ENCODE results near the gene HDAC9. TPM values are rescaled to one million over a fixed set of nuclear protein-coding genes. Genes with fewer than 3 reads are reported as not detected.

The HDAC9 gene
- total RNA-seq, 1 donor from 2014 or later, result 27.6 TPM

DNA sequence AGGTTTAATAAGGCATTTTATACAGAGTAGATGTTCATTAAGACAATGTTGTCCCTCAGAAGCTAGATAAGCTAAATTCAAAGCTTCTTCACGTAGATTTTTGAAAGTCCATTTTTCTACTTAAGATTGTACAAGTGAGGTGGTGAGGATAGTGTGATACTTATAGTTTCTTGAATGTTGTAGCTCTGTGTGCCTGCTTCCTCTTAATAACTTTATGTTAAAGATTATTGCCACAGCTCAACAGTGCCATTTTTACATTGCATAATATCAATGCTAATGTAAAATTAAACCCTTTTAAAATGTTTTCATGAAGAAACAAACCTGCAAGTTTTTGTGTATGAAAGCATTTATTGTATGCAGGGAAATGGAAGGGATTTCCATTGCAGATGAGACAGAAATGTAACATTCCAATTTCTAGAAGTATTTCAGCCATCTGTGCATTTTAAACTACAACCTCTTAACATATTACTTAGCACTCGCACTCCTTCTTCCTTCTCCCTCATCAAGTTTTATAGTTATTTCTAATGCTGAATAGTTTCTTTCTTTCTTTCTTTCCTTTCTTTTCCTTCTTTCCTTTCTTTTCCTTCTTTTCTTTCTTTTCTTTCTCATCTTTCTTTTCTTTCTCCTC is 409.9 kb downstream of the HDAC9 start:
- Mint-ChIP-seq H3K9me3 (ENCODE audit: unreplicated experiment) (no peaks in the 10 kb centered on the region), H3K4me3 (ENCODE audit: unreplicated experiment) (no peak overlapping the region), H3K36me3 (ENCODE audit: low read depth, unreplicated experiment) (no peaks in the 10 kb centered on the region), H3K27ac (ENCODE audit: unreplicated experiment) (no peak overlapping the region), H3K27me3 (ENCODE audit: low read depth, unreplicated experiment) (no peaks in the 10 kb centered on the region), H3K4me1 (ENCODE audit: low read depth, unreplicated experiment) (no peaks in the 10 kb centered on the region)
- Histone ChIP-seq H3K4me3 (ENCODE audit: insufficient read depth, low read depth, low read length) (no peak overlapping the region), H3K4me2 (ENCODE audit: low read length) (no peak overlapping the region), H3K27ac (ENCODE audit: low read depth, low read length) (no peak overlapping the region), H3K4me1 (ENCODE audit: insufficient read depth, low read length) (no peaks in the 10 kb centered on the region), H3K9me3 (ENCODE audit: insufficient read depth, low read depth, low read length) (no peaks in the 10 kb centered on the region), H3K9ac (ENCODE audit: low read length) (no peak overlapping the region), H4K20me1 (ENCODE audit: insufficient read depth, low read length) (no peaks in the 10 kb centered on the region), H3K79me2 (ENCODE audit: insufficient read depth, low read length) (no peaks in the 10 kb centered on the region), H3K36me3 (ENCODE audit: insufficient read depth, low read length) (no peaks in the 10 kb centered on the region), H2AFZ (ENCODE audit: low read depth, low read length) (no peak overlapping the region), H3K27me3 (ENCODE audit: insufficient read depth, low read length) (no peaks in the 10 kb centered on the region)
- FAIRE-seq (no peak), DNase-seq (ENCODE audit: low read depth) (no peak)
- TF ChIP-seq, protein P1, sequence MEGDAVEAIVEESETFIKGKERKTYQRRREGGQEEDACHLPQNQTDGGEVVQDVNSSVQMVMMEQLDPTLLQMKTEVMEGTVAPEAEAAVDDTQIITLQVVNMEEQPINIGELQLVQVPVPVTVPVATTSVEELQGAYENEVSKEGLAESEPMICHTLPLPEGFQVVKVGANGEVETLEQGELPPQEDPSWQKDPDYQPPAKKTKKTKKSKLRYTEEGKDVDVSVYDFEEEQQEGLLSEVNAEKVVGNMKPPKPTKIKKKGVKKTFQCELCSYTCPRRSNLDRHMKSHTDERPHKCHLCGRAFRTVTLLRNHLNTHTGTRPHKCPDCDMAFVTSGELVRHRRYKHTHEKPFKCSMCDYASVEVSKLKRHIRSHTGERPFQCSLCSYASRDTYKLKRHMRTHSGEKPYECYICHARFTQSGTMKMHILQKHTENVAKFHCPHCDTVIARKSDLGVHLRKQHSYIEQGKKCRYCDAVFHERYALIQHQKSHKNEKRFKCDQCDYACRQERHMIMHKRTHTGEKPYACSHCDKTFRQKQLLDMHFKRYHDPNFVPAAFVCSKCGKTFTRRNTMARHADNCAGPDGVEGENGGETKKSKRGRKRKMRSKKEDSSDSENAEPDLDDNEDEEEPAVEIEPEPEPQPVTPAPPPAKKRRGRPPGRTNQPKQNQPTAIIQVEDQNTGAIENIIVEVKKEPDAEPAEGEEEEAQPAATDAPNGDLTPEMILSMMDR (IDR thresholded peaks at IDR 0.05; ENCODE audit: insufficient read depth, low read depth, low read length), result no peak
- no peak for TF ChIP-seq EZH2 (IDR thresholded peaks at IDR 0.05; ENCODE audit: insufficient read depth, low read length)

DNA sequence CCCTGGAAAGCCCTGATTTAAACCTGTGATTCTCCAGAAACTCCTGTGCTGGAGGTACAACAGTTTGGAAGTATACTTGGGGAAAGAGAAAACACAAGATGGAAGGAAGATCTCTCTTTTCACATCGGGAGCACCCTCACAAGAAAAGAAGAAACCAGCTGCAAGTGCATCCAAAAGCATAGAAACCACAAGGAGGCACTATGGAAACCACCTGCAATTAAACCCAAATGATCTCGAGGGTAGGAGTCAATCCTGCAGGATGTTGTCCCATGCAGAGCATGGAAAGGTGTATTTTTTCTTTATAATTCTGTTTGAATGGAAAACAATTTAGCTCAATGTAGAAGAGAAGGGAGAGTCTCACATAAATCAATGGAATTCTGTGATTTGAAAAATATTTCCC is 411.4 kb downstream of the HDAC9 start:
- Histone ChIP-seq H3K27ac (ENCODE audit: low read depth, low read length) (no peak overlapping the region), H3K27me3 (ENCODE audit: insufficient read depth, low read length) (no peaks in the 10 kb centered on the region), H3K4me3 (ENCODE audit: insufficient read depth, low read depth, low read length) (no peak overlapping the region), H3K9ac (ENCODE audit: low read length) (no peak overlapping the region), H4K20me1 (ENCODE audit: insufficient read depth, low read length) (no peaks in the 10 kb centered on the region), H2AFZ (ENCODE audit: low read depth, low read length) (no peak overlapping the region), H3K36me3 (ENCODE audit: insufficient read depth, low read length) (no peaks in the 10 kb centered on the region), H3K9me3 (ENCODE audit: insufficient read depth, low read depth, low read length) (no peaks in the 10 kb centered on the region), H3K79me2 (ENCODE audit: insufficient read depth, low read length) (no peaks in the 10 kb centered on the region), H3K4me2 (ENCODE audit: low read length) (no peak overlapping the region), H3K4me1 (ENCODE audit: insufficient read depth, low read length) (no peaks in the 10 kb centered on the region)
- Mint-ChIP-seq H3K9me3 (ENCODE audit: unreplicated experiment) (peaks cover 2% of the 10 kb centered on the region), H3K27me3 (ENCODE audit: low read depth, unreplicated experiment) (no peaks in the 10 kb centered on the region), H3K4me1 (ENCODE audit: low read depth, unreplicated experiment) (no peaks in the 10 kb centered on the region), H3K27ac (ENCODE audit: unreplicated experiment) (no peak overlapping the region), H3K4me3 (ENCODE audit: unreplicated experiment) (no peak overlapping the region), H3K36me3 (ENCODE audit: low read depth, unreplicated experiment) (no peaks in the 10 kb centered on the region)
- DNase-seq (ENCODE audit: low read depth) (no peak), FAIRE-seq (no peak)
- no peak for TF ChIP-seq EZH2 (IDR thresholded peaks at IDR 0.05; ENCODE audit: insufficient read depth, low read length)
- TF ChIP-seq, protein P1 (IDR thresholded peaks at IDR 0.05; ENCODE audit: insufficient read depth, low read depth, low read length), result no peak

DNA sequence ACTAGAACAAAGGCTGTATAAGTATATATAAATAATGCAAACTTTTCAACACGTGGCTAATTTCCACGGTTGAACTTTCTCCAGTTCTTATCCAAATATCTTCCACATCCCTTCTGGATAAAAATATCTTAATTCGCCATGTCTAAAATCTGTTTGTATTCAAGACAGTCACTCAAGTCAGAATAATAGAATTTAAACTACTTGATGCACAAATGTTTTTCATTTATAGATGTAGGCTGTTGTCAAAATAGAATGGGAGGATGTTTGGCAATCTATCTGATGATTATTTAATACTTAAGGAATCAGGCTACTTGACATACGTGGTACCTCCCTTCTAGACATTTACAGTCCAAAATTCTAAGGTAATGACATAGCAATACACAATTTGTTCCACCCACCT is 417.6 kb downstream of the HDAC9 start:
- Histone ChIP-seq H4K20me1 (ENCODE audit: insufficient read depth, low read length) (no peaks in the 10 kb centered on the region), H3K27ac (ENCODE audit: low read depth, low read length) (no peak overlapping the region), H3K27me3 (ENCODE audit: insufficient read depth, low read length) (no peaks in the 10 kb centered on the region), H2AFZ (ENCODE audit: low read depth, low read length) (no peak overlapping the region), H3K79me2 (ENCODE audit: insufficient read depth, low read length) (no peaks in the 10 kb centered on the region), H3K36me3 (ENCODE audit: insufficient read depth, low read length) (no peaks in the 10 kb centered on the region), H3K4me2 (ENCODE audit: low read length) (no peak overlapping the region), H3K4me3 (ENCODE audit: insufficient read depth, low read depth, low read length) (no peak overlapping the region), H3K9ac (ENCODE audit: low read length) (no peak overlapping the region), H3K4me1 (ENCODE audit: insufficient read depth, low read length) (no peaks in the 10 kb centered on the region), H3K9me3 (ENCODE audit: insufficient read depth, low read depth, low read length) (no peaks in the 10 kb centered on the region)
- H3K36me3 Mint-ChIP-seq (ENCODE audit: low read depth, unreplicated experiment), result no peaks in the 10 kb centered on the region
- TF ChIP-seq EZH2 (IDR thresholded peaks at IDR 0.05; ENCODE audit: insufficient read depth, low read length), result no peak
- H3K27me3 Mint-ChIP-seq (ENCODE audit: low read depth, unreplicated experiment), result no peaks in the 10 kb centered on the region
- H3K4me1 Mint-ChIP-seq (ENCODE audit: low read depth, unreplicated experiment), result no peaks in the 10 kb centered on the region
- FAIRE-seq, result no peak
- H3K27ac Mint-ChIP-seq (ENCODE audit: unreplicated experiment), result no peak overlapping the region
- H3K9me3 Mint-ChIP-seq (ENCODE audit: unreplicated experiment), result peaks cover 2% of the 10 kb centered on the region
- H3K4me3 Mint-ChIP-seq (ENCODE audit: unreplicated experiment), result no peak overlapping the region
- no peak for DNase-seq (ENCODE audit: low read depth)

Measured in astrocyte (in vitro differentiated cells and primary cell).